ENCODE data around the gene ADCK1.
A peak's percentile ranks its signal among the peaks of the same experiment; 100 is the strongest.
"Not testable (repeated sequence)": the region's sequence is repeated elsewhere in the genome, so short reads cannot be mapped to it uniquely, and the experiment has no call there.

The ADCK1 gene

DNA sequence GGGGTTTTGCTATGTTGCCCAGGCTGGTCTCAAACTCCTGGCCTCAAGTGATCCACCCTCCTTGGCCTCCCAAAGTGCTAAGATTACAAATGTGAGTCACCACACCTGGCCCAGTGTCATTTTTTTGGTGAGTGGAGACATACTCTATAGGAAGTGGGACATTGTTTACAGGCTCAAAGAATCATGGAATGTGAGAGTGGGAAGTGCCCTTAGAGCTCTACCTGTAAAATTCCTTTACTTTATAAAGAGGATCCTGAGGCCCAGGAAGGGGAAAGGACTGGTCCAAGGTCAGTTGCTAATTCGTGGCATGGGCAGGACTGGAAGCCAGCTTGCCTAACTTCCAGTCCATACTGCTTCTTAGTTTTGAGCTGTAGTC lies 8.7 kb upstream of the ADCK1 start:
- no peaks in the 10 kb centered on the region for H3K9me3 ChIP-seq (ENCODE audit: control insufficient read depth, insufficient read depth, low read length)
- no peak overlapping the region for H3K9ac ChIP-seq (ENCODE audit: low read depth, low read length)
- H3K36me3 ChIP-seq (ENCODE audit: insufficient read depth, low read length), result no peaks in the 10 kb centered on the region
- H3K4me1 ChIP-seq (ENCODE audit: insufficient read depth, low read length), result peaks cover 15% of the 10 kb centered on the region

DNA sequence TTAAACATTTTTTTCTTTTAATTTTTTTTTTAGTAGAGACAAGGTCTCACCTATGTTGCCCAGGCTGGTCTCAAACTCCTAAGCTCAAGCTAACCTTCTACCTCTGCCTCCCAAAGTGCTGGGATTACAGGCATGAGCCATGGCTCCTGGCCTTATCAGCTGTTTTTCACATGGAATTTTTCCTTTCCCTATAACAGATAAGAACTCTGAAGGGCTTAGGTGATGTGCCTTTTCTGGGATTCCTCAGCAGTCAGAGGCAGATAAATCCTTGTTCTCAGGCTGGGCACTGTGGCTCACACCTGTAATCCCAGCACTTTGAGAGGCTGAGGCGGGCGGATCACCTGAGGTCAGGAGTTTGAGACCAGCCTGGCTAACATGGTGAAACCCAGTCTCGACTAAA lies 6.7 kb upstream of the ADCK1 start:
- H3K9me3 ChIP-seq (ENCODE audit: control insufficient read depth, insufficient read depth, low read length), result not testable (repeated sequence)

DNA sequence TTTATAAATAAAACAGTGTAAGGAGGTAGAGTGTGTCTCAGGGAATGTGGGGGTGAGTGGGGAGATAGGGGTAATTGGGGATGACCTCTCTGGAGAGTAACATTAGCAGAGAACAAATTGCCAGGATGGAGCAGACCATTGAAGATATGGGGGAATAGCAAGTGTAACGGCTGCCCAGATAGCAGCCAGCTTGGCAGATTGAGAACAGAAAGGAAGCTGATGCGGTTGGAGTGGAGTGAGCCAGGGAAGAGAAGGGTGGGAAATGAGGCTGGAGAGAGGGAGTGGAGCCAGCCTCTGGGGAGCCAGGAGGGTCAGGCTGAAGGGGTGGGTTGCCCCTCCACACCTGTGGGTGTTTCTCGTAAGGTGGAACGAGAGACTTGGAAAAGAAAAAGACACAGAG lies 5.6 kb upstream of the ADCK1 start:
- H3K4me1 ChIP-seq (ENCODE audit: insufficient read depth, low read length), result peaks cover 17% of the 10 kb centered on the region
- H3K9me3 ChIP-seq (ENCODE audit: control insufficient read depth, insufficient read depth, low read length), result no peaks in the 10 kb centered on the region
- H3K9ac ChIP-seq (ENCODE audit: low read depth, low read length), result peak overlapping the region; percentile 23; the same call in 1 of the 2 replicates
- no peaks in the 10 kb centered on the region for H3K36me3 ChIP-seq (ENCODE audit: insufficient read depth, low read length)

More for the DNA sequence above, 6.7 kb upstream of the ADCK1 start:
- peaks cover 17% of the 10 kb centered on the region for H3K4me1 ChIP-seq (ENCODE audit: insufficient read depth, low read length)
- not testable (repeated sequence) for H3K9ac ChIP-seq (ENCODE audit: low read depth, low read length); H3K36me3 ChIP-seq (ENCODE audit: insufficient read depth, low read length)

DNA sequence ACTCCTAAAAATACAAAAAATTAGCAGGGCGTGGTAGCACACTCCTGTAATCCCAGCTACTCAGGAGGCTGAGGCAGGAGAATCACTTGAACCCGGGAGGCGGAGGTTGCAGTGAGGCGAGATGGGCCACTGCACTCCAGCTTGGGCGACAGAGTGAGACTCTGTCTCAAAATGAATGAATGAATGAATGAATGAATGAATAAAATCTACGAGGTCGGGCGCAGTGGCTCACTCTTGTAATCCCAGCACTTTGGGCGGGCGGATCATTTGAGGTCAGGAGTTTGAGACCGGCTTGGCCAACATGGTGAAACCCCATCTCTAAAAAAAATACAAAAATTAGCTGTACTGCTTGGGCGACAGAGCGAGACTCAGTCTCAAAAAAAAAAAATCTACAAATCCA lies 453 bp upstream of the ADCK1 start:
- not testable (repeated sequence) for H3K9me3 ChIP-seq (ENCODE audit: control insufficient read depth, insufficient read depth, low read length); H3K36me3 ChIP-seq (ENCODE audit: insufficient read depth, low read length)
- H3K4me1 ChIP-seq (ENCODE audit: insufficient read depth, low read length), result peaks cover 17% of the 10 kb centered on the region
- H3K9ac ChIP-seq (ENCODE audit: low read depth, low read length), result peak overlapping the region; percentile 89

DNA sequence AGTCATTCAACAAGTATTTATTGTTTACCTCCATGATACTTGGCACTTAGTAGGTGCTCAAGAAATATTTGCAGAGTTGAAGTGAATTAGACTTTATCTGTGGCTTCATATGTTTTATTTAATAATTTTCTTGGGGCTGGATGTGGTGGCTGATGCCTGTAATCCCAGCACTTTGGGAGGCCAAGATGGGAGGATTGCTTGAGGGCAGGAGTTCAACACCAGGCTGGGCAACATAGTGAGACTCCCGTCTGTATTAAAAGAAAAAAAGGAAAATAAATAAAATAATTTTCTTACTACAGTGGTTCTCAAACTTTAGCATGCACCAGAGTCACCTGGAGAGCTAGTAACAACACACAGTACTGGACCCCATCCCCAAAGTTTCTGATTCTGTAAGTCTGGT lies 905 bp downstream of the ADCK1 start:
- Histone ChIP-seq H3K36me3 (ENCODE audit: insufficient read depth, low read length) (no peaks in the 10 kb centered on the region), H3K4me1 (ENCODE audit: insufficient read depth, low read length) (peaks cover 12% of the 10 kb centered on the region), H3K9ac (ENCODE audit: low read depth, low read length) (peak overlapping the region; percentile 89), H3K9me3 (ENCODE audit: control insufficient read depth, insufficient read depth, low read length) (no peaks in the 10 kb centered on the region)

DNA sequence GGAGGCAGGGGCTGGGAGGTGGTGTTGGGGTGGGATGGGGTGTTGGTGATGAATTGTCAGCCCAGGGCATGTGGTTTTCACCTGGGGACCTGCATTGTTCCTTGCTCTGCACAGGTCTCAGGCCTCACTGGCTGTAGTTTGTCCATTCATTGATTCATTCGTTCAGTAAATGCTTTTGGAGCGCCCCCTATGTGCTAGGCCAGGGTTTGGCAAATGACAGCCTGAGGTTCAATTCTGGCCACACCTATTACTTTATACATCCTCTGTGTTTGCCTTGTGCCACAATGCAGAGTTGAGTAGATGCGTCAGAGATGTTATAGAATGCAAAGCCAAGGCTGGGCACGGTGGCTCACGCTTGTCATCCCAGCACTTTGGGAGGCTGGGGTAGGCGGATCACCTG lies 4.7 kb downstream of the ADCK1 start:
- H3K9me3 ChIP-seq (ENCODE audit: control insufficient read depth, insufficient read depth, low read length), result no peaks in the 10 kb centered on the region
- no peak overlapping the region for H3K9ac ChIP-seq (ENCODE audit: low read depth, low read length)
- no peaks in the 10 kb centered on the region for H3K36me3 ChIP-seq (ENCODE audit: insufficient read depth, low read length)
- H3K4me1 ChIP-seq (ENCODE audit: insufficient read depth, low read length), result peaks cover 8% of the 10 kb centered on the region; the same call in 1 of the 2 replicates

DNA sequence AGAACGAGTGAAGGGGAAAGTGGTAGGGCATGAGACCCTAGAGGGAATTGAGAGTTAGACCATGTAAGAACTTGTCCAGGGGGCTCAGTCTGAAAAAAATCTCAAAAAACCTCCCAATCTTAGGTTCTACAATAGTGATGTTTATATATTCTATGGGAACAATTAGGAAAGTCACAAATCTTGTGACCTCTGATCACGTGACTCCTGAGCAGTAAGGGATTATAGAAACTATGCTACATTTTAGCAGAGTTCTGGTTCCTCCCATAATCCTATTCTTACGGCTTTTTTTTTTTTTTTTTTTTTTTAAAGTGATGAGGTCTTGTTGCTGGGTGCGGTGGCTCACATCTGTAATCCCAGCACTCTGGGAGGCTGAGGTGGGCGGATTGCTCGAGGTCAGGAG lies 5.8 kb downstream of the ADCK1 start:
- Histone ChIP-seq H3K4me1 (ENCODE audit: insufficient read depth, low read length) (peaks cover 8% of the 10 kb centered on the region; the same call in 1 of the 2 replicates), H3K9ac (ENCODE audit: low read depth, low read length) (no peak overlapping the region), H3K36me3 (ENCODE audit: insufficient read depth, low read length) (no peaks in the 10 kb centered on the region), H3K9me3 (ENCODE audit: control insufficient read depth, insufficient read depth, low read length) (no peaks in the 10 kb centered on the region)

DNA sequence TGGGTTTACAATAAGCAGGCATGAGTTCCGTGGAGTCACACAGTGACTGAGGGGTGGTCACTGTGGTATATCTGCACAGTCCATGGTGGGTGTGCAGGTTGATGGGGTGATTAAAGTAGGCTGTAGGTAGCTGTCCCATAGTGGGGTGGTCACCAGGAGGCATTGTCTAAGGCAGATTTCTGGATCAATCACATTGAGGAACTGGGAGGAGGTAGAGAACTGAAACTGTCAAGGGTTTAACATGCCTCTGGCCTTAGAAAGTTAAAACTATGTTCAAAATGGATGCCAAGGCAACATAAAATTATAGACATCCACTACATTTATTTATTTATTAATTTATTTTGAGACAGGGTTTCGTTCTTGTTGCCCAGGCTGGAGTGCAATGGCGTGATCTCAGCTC lies 8.3 kb downstream of the ADCK1 start:
- Histone ChIP-seq H3K9me3 (ENCODE audit: control insufficient read depth, insufficient read depth, low read length) (no peaks in the 10 kb centered on the region), H3K4me1 (ENCODE audit: insufficient read depth, low read length) (peaks cover 8% of the 10 kb centered on the region; the same call in 1 of the 2 replicates), H3K9ac (ENCODE audit: low read depth, low read length) (no peak overlapping the region), H3K36me3 (ENCODE audit: insufficient read depth, low read length) (no peaks in the 10 kb centered on the region)

DNA sequence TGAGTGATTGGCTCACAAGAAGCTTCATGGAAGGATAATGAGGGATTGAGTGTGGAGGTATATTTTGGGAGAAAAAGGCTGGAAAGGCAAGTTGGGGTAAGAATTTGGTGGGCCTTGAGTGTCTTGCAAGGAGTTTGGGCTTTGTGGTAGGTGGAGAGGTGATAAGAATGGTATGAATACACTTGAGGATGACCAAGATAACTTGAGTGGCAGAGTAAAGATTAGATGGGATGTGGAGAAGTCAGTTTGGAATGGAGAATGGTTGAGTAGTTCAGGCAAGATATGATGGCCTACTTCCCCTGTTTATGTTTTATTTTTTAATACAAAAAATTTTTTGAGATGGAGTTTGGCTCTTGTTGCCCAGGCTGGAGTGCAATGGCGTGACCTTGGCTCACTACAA lies 9.1 kb downstream of the ADCK1 start:
- Histone ChIP-seq H3K4me1 (ENCODE audit: insufficient read depth, low read length) (peaks cover under 1% of the 10 kb centered on the region; the same call in 1 of the 2 replicates), H3K9me3 (ENCODE audit: control insufficient read depth, insufficient read depth, low read length) (no peaks in the 10 kb centered on the region), H3K36me3 (ENCODE audit: insufficient read depth, low read length) (no peaks in the 10 kb centered on the region), H3K9ac (ENCODE audit: low read depth, low read length) (no peak overlapping the region)

DNA sequence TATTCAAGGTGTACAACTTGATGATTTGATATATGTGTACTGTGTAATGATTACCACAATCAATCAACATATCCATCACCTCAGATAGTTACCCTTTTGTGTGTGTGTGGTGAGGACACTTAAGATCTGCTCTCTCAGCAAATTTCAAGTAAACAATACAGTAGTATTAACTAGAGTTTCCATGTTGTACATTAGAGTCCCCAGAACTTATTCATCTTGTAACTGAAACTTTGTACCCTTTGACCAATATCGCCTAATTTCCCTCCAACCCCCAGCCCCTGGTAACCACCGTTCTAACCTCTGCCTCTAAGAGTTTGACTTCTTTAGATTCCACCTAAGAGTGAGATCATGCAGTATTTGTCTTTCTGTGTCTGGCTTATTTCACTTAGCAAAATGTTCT lies 12.1 kb downstream of the ADCK1 start:
- no peaks in the 10 kb centered on the region for H3K9me3 ChIP-seq (ENCODE audit: control insufficient read depth, insufficient read depth, low read length)
- no peaks in the 10 kb centered on the region for H3K36me3 ChIP-seq (ENCODE audit: insufficient read depth, low read length)
- H3K4me1 ChIP-seq (ENCODE audit: insufficient read depth, low read length), result no peaks in the 10 kb centered on the region
- no peak overlapping the region for H3K9ac ChIP-seq (ENCODE audit: low read depth, low read length)

DNA sequence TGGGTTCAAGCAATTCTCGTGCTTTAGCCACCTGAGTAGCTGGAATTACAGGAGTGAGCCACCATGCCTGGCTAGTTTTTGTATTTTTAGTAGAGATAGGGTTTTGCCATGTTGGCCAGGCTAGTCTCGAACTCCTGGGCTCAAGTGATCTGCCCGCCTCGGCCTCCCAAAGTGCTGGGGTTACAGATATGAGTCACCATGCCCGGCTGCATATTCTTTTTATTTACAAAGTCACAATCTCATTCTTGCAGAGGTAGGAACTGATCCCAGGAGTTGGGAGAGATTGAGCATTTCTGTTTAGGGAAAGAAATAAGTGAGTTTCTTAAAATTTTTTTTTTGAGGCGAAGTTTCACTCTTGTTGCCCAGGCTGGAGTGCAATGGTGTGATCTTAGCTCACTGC lies 12.8 kb downstream of the ADCK1 start:
- H3K36me3 ChIP-seq (ENCODE audit: insufficient read depth, low read length); H3K9ac ChIP-seq (ENCODE audit: low read depth, low read length); H3K9me3 ChIP-seq (ENCODE audit: control insufficient read depth, insufficient read depth, low read length); H3K4me1 ChIP-seq (ENCODE audit: insufficient read depth, low read length): not testable (repeated sequence)

DNA sequence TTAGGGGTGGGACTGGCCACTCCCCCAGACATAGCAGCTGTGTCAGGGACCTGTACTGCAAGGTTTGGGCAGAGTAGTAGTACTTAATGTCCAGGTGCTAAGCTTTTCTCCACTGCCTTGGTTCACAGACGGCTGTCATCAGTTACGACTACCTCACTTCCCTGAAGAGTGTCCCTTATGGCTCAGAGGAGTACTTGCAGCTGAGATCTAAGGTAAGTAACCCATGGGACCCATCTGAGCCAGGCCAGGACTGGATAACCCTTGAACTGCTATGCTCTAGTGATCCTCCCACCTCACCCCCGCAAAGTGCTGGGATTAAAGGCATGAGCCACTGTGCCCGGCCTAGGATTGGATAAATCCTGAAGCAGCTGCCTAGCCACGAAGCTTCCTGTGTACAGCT lies 22.4 kb downstream of the ADCK1 start:
- Histone ChIP-seq H3K9ac (ENCODE audit: low read depth, low read length) (no peak overlapping the region), H3K4me1 (ENCODE audit: insufficient read depth, low read length) (no peaks in the 10 kb centered on the region), H3K9me3 (ENCODE audit: control insufficient read depth, insufficient read depth, low read length) (no peaks in the 10 kb centered on the region), H3K36me3 (ENCODE audit: insufficient read depth, low read length) (peaks cover 4% of the 10 kb centered on the region; the same call in 1 of the 2 replicates)

DNA sequence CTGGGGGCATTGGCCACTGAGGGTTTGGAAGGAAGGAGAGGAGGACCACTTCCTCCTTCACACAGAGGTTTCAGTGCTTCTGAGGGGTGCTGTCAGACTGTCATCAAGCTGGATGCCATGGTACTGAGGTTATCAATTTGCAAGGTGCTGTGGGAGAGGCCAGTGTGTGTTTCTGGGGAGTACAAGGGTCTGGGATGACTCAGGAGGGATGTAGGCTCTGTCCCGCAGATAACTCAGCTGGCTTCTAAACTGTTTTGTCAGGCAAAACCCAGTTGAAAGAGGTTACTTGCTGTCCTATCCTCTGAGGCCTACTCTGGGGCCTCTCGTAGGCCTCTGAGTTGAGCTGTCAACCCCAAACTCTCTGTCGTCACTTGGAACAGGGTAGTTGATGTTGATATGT lies 22.8 kb downstream of the ADCK1 start:
- H3K36me3 ChIP-seq (ENCODE audit: insufficient read depth, low read length), result peaks cover 4% of the 10 kb centered on the region; the same call in 1 of the 2 replicates
- H3K9ac ChIP-seq (ENCODE audit: low read depth, low read length), result no peak overlapping the region
- no peaks in the 10 kb centered on the region for H3K9me3 ChIP-seq (ENCODE audit: control insufficient read depth, insufficient read depth, low read length)
- no peaks in the 10 kb centered on the region for H3K4me1 ChIP-seq (ENCODE audit: insufficient read depth, low read length)

DNA sequence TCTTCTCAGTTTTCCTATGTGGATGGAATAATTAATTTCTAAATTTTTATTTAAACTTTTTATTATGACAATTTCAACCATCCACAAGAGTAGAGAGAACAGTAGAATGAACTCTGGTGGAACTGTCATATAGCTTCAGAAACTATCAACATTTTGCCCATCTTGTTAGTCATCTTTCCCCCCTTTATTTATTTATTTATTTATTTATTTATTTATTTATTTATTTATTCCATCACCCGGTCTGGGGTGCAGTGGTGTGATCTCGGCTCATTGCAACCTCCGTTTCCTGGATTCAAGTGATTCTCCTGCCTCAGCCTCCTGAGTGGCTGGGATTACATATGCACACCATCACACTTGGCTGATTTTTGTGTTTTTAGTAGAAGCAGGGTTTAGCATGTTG lies 23.5 kb downstream of the ADCK1 start:
- Histone ChIP-seq H3K9me3 (ENCODE audit: control insufficient read depth, insufficient read depth, low read length) (no peaks in the 10 kb centered on the region), H3K4me1 (ENCODE audit: insufficient read depth, low read length) (no peaks in the 10 kb centered on the region), H3K9ac (ENCODE audit: low read depth, low read length) (no peak overlapping the region), H3K36me3 (ENCODE audit: insufficient read depth, low read length) (peaks cover 4% of the 10 kb centered on the region; the same call in 1 of the 2 replicates)

DNA sequence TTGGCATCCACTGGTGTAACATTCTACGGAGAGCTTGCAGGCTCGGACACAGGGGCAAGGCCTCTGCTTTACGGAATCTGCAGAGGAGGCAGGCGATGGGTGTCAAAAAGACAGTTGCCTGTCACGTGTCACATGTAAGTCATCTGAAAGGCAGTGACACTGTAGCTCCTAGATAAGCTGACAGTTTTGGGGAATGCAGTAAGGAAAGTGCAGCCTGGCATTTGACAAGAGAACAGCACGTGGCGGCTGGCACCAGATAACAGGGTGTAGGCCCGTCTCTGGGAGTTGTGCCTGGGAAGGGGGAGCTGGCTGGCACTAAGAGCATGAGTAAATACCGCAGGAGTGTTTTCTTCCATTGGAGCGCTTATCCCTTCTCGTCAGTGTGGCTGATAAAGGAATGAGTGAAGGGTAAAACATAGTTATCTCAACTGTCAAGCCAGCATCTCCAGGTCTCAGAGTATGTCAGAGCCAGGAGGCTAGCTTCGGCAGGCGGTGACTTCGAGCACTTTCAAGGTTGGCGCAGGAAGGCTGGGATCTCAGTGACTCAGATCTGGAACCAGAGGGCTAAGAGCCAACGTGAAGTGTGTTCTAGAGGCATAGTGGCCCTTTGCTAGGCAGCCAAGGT lies 26.1 kb downstream of the ADCK1 start:
- Histone ChIP-seq H3K36me3 (ENCODE audit: insufficient read depth, low read length) (no peaks in the 10 kb centered on the region), H3K4me1 (ENCODE audit: insufficient read depth, low read length) (no peaks in the 10 kb centered on the region), H3K9me3 (ENCODE audit: control insufficient read depth, insufficient read depth, low read length) (no peaks in the 10 kb centered on the region), H3K9ac (ENCODE audit: low read depth, low read length) (no peak overlapping the region)

DNA sequence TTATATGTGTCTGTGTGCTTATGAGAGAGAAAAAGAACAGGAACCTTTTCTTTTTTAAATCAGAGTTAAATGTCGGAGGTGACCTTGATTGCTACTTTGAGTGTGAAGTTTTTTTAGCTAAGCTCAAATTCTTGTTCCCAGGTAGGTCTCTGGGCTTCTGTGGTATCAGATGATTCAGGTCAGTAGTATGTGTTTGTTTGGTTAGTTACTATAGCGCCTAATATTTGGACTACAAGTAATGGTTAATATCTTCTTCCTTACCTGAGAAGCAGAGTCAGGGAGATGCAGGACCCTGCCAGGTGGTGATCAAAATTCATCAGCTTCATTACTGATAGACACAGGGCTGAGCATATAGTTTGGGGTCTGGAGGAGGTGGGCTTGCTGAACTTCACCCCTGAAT lies 30.8 kb downstream of the ADCK1 start:
- no peak overlapping the region for H3K9ac ChIP-seq (ENCODE audit: low read depth, low read length)

More for the DNA sequence above, 30.8 kb downstream of the ADCK1 start:
- Histone ChIP-seq H3K4me1 (ENCODE audit: insufficient read depth, low read length) (no peaks in the 10 kb centered on the region), H3K36me3 (ENCODE audit: insufficient read depth, low read length) (no peaks in the 10 kb centered on the region), H3K9me3 (ENCODE audit: control insufficient read depth, insufficient read depth, low read length) (no peaks in the 10 kb centered on the region)

Data from ES-I3 (cell line).